Esophagus muscularis mucosa (tissue), 3 donors: ENCODE results near the gene STK39.

Source experiments
- POLR2A ChIP-seq: fragments of 450-650 bp; IDR thresholded peaks from one replicate; pipeline ENCODE4 v1.6.1; 2017; ENCODE audit warnings: antibody characterized with exemption, moderate library complexity, mild to moderate bottlenecking, low read depth
- TF ChIP-seq, protein P1 (sequence below), 3 experiments: fragments of 200-600 bp in 2 of 3; fragments of 450-650 bp in 1 of 3; sonication (generic) in 2 of 3; IDR thresholded peaks; one replicate each; pipeline ENCODE4 v1.5.1; 2017 to 2019; ENCODE audit warnings: antibody characterized with exemption in 3 of 3, mild to moderate bottlenecking in 2 of 3, moderate library complexity in 1 of 3

DNA sequence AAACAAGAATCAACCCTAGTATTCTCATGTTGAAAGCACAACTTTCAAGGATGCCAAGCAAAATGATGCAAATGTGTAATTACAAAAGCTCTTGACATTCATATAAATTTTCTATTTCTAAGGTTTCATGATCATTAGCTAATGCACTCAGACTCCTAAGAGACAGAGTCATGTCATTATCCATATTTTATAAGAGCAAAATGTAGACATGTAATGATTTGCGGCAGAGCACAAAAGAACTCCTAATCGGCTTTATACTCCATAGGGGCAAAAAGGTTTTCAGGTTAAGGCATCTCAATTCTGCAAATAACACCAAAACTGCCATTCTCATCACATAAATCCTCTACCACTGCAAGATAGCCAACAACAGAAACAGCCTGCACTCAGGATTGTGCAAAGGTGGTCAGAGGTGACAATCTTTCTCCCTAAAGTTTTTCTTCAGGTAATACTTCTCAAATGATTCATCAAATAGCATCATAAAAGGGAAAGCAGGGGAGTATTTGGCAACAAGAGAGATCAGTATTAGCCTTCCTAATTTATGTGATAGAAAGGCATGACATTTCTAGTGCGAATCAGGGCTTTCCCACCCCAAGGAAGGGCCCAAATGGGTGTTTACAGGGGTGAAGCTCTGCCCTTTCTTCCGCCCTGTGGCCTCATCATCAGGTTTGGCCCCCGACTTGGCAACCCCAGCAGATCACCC lies 64.7 kb downstream of the STK39 start:
- TF ChIP-seq, protein P1, sequence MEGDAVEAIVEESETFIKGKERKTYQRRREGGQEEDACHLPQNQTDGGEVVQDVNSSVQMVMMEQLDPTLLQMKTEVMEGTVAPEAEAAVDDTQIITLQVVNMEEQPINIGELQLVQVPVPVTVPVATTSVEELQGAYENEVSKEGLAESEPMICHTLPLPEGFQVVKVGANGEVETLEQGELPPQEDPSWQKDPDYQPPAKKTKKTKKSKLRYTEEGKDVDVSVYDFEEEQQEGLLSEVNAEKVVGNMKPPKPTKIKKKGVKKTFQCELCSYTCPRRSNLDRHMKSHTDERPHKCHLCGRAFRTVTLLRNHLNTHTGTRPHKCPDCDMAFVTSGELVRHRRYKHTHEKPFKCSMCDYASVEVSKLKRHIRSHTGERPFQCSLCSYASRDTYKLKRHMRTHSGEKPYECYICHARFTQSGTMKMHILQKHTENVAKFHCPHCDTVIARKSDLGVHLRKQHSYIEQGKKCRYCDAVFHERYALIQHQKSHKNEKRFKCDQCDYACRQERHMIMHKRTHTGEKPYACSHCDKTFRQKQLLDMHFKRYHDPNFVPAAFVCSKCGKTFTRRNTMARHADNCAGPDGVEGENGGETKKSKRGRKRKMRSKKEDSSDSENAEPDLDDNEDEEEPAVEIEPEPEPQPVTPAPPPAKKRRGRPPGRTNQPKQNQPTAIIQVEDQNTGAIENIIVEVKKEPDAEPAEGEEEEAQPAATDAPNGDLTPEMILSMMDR (IDR thresholded peaks at IDR 0.05): no peak
- TF ChIP-seq POLR2A: no peak
